Hepatocyte (in vitro differentiated cells): ENCODE measurements around the gene PDE1C.

ENCODE experiments used
- CTCF ChIP-seq: fragments of 200-600 bp; sonication (generic); IDR thresholded peaks from 2 replicates; pipeline ENCODE4 v1.5.1; 2016; ENCODE audit warnings: antibody characterized with exemption, mild to moderate bottlenecking; ENCODE audit not compliant: poor library complexity
- EZH2 ChIP-seq: fragments of 200-600 bp; sonication (generic); IDR thresholded peaks from 2 replicates; pipeline ENCODE4 v1.6.1; 2016; ENCODE audit warnings: antibody characterized with exemption, mild to moderate bottlenecking, borderline replicate concordance
- EZH2phosphoT487 ChIP-seq: fragments of 200-600 bp; sonication (generic); IDR thresholded peaks from one replicate; pipeline ENCODE4 v1.6.1; 2018; ENCODE audit warnings: antibody characterized with exemption, mild to moderate bottlenecking, low read depth, moderate library complexity; ENCODE audit not compliant: unreplicated experiment, severe bottlenecking

GRCh38 chr7:32020551-32021159 is 49.6 kb downstream of the PDE1C start:
- TF ChIP-seq CTCF (no peak), EZH2phosphoT487 (no peak), EZH2 (no peak)
